Activated effector memory CD4-positive, alpha-beta T cell treated with Interleukin-2 at 50 U/mL for 16 hours (primary cell): ENCODE data around the gene ITSN2.

Source experiments
- DNase-seq: peaks from one replicate; pipeline ENCODE4 v3.0.0-alpha.2; 2020

The ITSN2 gene

GRCh38 chr2:24262421-24262970 is 97.8 kb downstream of the ITSN2 start:
- no peak for DNase-seq

DNA sequence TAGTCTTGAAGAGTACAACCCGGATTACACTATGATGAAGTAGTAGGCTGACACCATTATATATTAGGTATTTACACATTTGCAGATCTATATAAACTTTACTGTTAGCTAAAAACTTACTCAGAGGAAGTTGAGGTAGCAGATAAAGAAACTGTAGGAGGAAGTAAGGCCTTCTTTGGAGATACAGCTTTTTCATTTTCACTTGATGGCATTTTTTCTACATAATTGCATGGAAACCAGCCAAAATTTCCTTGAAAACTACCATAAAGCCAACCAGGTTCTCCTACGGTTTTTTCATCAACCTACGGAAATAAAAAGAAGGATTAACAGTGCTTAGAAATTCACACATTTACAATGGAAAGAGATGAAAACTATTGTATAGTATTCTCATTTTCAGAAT is 98.9 kb downstream of the ITSN2 start:
- DNase-seq = no peak

DNA sequence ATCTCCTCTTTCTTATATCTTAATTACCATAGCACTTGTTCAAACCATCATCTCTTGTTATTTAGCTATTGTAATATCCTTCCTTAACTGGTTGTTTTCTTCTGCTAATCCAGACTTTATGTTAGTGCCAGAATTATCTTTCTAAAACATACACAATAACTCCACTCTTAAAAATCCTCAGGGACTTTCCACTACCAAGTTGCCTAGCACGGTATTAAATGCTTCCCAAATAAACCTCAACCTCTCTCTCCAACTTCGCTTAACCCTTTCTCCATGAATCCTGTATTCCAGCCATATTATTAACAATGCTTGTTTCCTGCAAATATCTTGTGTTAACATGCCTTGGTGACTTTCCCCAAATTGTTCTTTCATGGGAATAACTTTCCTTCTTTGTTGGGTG is 101.0 kb downstream of the ITSN2 start:
- DNase-seq = no peak

- no peak for DNase-seq
These were observed 101.6 kb downstream of the ITSN2 start for GRCh38 chr2:24258718-24259117.

GRCh38 chr2:24253303-24253919 is 106.9 kb downstream of the ITSN2 start:
- DNase-seq = no peak

- DNase-seq = no peak
These were observed 112.7 kb downstream of the ITSN2 start for GRCh38 chr2:24247592-24247991.

DNA sequence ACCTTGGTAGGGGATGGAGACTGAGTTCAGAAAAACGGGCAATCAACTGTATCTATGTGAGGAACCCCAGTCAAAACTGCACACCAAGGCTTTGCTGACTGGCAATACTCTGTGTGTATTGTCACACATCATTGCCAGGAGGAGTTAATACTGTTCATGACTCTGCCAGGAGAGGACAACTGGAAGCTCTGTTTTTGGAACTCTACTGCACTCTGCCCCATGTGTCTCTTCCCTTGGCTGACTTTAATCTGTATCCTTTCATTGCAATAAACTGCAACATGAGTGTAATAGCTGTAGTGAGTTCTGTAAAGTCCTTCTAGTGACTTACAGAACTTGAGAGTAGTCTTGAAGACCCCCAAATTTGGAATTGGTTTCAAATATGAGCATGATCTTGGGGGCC is 113.2 kb downstream of the ITSN2 start:
- no peak for DNase-seq

DNA sequence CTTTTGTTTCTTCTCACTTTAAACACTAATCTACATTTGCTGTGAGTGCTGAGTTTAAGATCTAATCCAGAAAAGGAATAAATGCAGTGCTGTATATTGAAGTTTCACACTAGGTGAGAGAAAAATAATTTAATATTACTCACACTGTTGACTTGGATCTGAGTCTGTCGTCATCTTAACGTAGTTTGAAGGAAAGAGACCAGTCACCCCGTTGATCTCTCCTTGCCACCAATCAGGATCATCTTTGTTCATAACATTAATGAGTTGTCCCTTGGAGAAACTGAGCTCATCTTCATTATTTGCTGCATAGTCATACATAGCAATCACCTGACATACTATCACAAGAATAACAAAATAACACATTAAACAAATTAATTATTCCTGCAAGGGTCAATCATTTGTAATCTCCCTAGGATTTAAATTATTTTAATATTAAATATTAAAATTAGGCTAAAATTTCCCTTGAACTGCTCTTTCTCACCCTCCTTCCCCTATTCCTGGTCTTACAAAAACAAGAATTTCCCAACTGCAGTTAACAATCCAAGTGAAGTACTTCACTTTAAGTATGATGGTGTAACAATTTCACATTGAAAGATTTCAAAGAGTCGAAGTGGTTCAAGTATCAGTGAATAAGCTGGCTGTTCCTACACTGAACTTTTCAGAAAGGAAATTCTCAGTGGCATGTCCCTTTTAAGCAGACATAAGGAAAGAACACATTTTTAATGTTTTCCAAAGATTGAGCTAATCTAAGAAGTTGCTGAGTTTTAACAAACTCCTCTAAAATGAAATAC is 114.2 kb downstream of the ITSN2 start:
- DNase-seq = no peak

GRCh38 chr2:24241528-24241927 is 118.8 kb downstream of the ITSN2 start:
- DNase-seq = no peak

- DNase-seq = no peak
These were observed 120.8 kb downstream of the ITSN2 start for GRCh38 chr2:24239553-24239952.

DNA sequence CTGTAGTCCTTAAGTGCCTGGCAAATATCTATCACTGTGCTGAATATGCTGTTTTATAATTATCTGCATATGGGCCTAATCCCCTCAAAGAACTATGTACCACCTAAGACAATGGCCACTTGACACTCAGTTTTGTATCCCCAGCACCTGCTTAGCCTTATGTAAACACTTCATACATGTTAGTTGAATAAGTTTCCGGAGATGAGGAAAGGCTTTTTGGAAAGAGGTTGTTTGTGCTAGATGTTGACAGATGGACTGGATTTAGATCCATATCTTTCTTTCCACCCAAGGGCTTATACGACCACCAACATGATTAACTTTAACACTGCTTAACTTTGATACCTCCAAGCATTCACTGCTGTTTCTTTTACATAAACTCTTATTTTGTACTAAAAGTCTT is 122.2 kb downstream of the ITSN2 start:
- no peak for DNase-seq

- DNase-seq = no peak
These were observed 123.0 kb downstream of the ITSN2 start for GRCh38 chr2:24237313-24237712.

DNA sequence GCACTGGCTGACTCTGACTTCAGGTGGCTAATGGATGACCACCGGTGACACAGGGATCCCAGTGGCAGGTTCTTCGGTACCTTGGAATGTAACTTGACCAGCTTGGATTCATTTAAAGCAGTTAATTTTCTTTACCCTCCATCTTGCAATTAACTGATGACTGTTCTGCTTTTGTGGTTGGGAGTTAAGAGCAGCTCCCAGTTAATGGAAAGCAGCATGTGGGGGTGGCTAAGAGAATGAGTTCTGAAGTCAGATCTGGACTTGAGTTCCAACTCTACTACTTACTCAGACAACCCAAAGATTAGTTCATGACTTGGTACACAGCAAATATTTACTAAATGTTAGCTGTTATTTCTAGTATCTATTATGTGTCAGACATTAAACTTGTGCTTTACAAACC is 127.0 kb downstream of the ITSN2 start:
- DNase-seq = no peak

DNA sequence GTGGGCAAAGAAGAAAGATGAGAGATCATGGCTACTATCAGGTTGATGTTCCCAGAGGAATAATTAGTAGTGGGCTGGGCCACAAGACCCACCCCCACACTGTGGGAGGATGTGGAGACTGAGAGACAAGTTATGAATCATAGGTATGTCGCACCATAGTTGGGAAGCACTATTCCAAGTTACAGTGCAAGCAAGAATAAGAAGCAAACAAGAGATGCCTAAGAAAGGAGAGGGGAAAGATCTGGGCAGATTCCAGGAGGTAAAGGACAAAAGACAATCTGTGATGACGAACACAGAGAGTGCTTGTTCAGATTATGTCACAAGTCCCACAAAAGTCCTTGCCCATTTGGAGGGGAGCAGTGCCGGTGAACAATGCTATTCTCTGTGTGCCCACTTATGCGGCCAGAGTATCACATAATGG is 128.9 kb downstream of the ITSN2 start:
- no peak for DNase-seq

DNA sequence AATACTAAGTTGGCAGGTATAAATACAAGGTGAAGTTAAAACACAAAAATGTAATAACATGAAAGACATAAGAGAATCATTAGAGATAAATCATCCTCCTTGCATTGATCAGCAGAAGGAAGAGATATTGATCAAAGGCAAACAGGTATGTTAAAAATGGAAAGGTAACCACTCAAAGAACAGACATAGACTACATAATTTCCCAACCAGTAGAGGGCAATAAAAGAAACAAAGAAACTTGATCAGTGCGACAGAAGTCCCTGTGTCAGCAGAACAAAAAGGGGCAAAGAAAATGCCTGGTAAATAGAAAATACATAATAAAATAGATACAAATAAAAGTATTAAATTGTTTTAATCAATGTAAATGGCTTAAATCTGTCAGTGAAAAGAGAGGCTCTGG is 131.9 kb downstream of the ITSN2 start:
- no peak for DNase-seq

- no peak for DNase-seq
These were observed 134.7 kb downstream of the ITSN2 start for GRCh38 chr2:24225499-24226242.

DNA sequence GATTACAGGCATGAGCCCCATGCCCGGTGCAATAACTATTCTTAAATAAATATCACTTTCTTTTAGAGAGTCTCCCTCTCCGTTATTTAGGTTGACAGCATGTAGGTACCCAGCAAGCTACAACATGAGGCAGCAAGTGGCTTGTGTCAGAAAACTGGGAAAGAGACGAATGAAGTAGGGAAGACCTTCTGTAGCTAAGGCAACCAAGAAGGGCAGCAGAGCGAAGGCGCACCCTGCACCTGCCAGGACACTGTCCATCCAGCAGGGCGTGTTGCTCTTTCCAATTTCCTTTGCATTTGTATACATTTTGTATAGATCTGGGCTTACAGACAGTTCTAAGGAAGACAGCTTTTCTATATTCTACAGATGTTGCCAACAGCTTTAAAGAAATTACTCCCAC is 137.4 kb downstream of the ITSN2 start:
- DNase-seq = no peak

GRCh38 chr2:24221343-24222050 is 138.8 kb downstream of the ITSN2 start:
- DNase-seq = no peak

- DNase-seq = no peak
These were observed 139.6 kb downstream of the ITSN2 start for GRCh38 chr2:24220554-24221291.

DNA sequence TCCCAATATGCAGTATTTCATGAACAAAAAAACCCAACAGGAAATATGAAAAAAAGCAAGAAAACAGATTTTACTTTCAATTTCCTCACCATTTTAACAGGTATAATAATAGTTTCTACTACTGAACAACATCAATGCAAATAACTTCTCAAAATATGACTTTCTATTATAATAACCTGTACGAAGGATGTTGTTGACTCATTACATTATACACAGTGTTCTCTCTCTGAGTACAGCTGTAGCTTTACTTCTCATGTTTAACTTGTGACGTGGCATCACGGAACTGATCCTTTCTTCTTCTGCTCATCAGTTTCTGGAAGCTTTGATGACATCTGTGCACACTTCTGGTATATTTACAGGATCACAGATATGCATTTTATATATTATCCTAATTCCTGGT is 145.5 kb downstream of the ITSN2 start:
- no peak for DNase-seq

- no peak for DNase-seq
These were observed 148.9 kb downstream of the ITSN2 start for GRCh38 chr2:24211408-24211807.

DNA sequence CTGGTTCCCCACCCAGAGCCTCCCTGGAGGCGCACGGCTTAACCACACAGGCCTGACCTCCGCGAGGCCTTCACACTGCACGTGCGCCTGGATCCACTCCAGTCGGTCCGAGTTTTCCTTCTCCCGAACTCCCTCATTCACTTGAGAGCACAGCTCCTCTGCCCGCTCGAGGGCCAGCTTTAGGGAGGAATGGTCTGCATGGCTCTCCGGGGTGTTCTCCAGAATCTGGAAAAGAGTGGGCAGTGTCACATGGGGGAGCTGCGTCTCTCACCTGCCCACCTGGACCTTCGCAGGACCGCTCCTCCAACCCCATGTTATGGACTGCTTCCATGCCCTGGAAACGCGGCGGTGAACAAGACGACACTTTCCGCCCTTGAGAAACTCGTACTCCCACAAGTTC is 149.6 kb downstream of the ITSN2 start:
- no peak for DNase-seq
